ENCODE measurements around the gene STK17B. TPM values are rescaled to one million over a fixed set of nuclear protein-coding genes. Genes with fewer than 3 reads are reported as not detected.

Gene STK17B
- total and polyA plus RNA-seq, 2 of the 13 experiments (the other 11 are each of a cell fraction or from before 2014, with no cell fraction given) = 1.6 to 4.5 TPM

DNA sequence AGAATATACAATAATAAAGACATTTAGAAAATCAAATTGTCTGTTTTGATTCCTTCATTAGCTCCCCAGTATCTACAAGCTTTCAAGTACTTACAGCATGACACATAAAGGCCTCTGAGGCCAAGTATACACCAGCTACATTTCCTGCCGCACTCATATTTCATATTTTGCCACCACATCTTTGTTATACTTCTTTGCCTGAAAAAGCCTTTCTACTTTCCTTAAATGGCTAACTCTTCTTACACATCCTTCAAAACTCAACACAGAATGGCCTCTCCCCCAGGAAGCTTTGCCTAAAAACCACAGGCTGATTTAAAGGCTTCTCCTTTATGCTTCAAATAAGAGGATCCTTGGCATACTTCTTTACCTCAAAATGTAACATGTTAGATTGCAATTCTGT lies 4.5 kb downstream of the STK17B start:
- DNase-seq (ENCODE audit: low spot score) = no peak
- no peak overlapping the region for H3K9ac ChIP-seq (ENCODE audit: insufficient read depth, low read depth, low read length)
- no TSS peak for BruUV-seq (replicated peaks)
- H3K9me3 ChIP-seq (ENCODE audit: low read length) = no peaks in the 10 kb centered on the region
- ChIA-PET POLR2A (no interaction called here), CTCF (ENCODE audit: low intra/inter-chr PET ratio, low total read pairs) (no interaction called here)
- no peak overlapping the region for H2AFZ ChIP-seq (ENCODE audit: low read length)
- FAIRE-seq = no peak
- no peak overlapping the region for H3K4me2 ChIP-seq (ENCODE audit: low read depth, low read length)
- in situ Hi-C loops (cut with HindIII; ENCODE audit: extremely low pct_ligation_motif_present, low pct_unique_long_range_greater_than_20kb) (no loop called here), intact Hi-C loops (cut with micrococcal nuclease; ENCODE audit: unreplicated experiment) (no loop called here)
- H3K4me1 ChIP-seq (ENCODE audit: insufficient read depth, low read length) = peaks cover 12% of the 10 kb centered on the region
- no peaks in the 10 kb centered on the region for H3K79me2 ChIP-seq (ENCODE audit: insufficient read depth, low read length)
- 91% methylated on average over 1 of the region's 1 CpG for WGBS (ENCODE audit: low lambda C conversion rate)
- H3K4me3 ChIP-seq (replicated peaks in 1 of 3; ENCODE audit: insufficient read depth in 1 of 3, low read depth in 2 of 3, low read length in 3 of 3) = no peak overlapping the region
- ATAC-seq = no peak
- peaks cover under 1 to 2% of the 10 kb centered on the region in 2 experiments; a peak in 3 of 5 replicates for H3K27me3 ChIP-seq (ENCODE audit: control insufficient read depth in 1 of 2, insufficient read depth in 2 of 2, low read length in 2 of 2)
- no peak overlapping the region for H3K27ac ChIP-seq (ENCODE audit: extremely low read length, insufficient read depth, low read length)
- H3K36me3 ChIP-seq (replicated peaks in 1 of 2; ENCODE audit: control insufficient read depth in 1 of 2, insufficient read depth in 2 of 2, low read length in 2 of 2) = no peaks in the 10 kb centered on the region
- H4K20me1 ChIP-seq (ENCODE audit: insufficient read depth, low read length) = no peaks in the 10 kb centered on the region
- TF ChIP-seq NFATC3 (CRISPR knock-in tag; IDR thresholded peaks at IDR 0.05) (no peak), TP53 (CRISPR knock-in tag; conservative IDR thresholded peaks at IDR 0.05) (no peak), DPF2 (CRISPR knock-in tag; IDR thresholded peaks at IDR 0.05; ENCODE audit: borderline replicate concordance, low read depth) (no peak), ARHGAP35 (CRISPR knock-in tag; IDR thresholded peaks at IDR 0.05; ENCODE audit: borderline replicate concordance) (no peak), KDM2A (CRISPR knock-in tag; IDR thresholded peaks at IDR 0.05; ENCODE audit: borderline replicate concordance, low read depth) (no peak), NCOA5 (CRISPR knock-in tag; IDR thresholded peaks at IDR 0.05) (no peak), REL (CRISPR knock-in tag; conservative IDR thresholded peaks at IDR 0.05) (no peak), GABPA (IDR thresholded peaks at IDR 0.05; ENCODE audit: low read depth, low read length) (no peak), GABPA (CRISPR knock-in tag; IDR thresholded peaks at IDR 0.05; ENCODE audit: low read depth) (no peak), ZNF432 (CRISPR knock-in tag; IDR thresholded peaks at IDR 0.05; ENCODE audit: borderline replicate concordance) (no peak), FOSL2 (CRISPR knock-in tag; IDR thresholded peaks at IDR 0.05) (no peak), ZNF570 (CRISPR knock-in tag; IDR thresholded peaks at IDR 0.05; ENCODE audit: borderline replicate concordance) (no peak)
- TF ChIP-seq, protein P1, sequence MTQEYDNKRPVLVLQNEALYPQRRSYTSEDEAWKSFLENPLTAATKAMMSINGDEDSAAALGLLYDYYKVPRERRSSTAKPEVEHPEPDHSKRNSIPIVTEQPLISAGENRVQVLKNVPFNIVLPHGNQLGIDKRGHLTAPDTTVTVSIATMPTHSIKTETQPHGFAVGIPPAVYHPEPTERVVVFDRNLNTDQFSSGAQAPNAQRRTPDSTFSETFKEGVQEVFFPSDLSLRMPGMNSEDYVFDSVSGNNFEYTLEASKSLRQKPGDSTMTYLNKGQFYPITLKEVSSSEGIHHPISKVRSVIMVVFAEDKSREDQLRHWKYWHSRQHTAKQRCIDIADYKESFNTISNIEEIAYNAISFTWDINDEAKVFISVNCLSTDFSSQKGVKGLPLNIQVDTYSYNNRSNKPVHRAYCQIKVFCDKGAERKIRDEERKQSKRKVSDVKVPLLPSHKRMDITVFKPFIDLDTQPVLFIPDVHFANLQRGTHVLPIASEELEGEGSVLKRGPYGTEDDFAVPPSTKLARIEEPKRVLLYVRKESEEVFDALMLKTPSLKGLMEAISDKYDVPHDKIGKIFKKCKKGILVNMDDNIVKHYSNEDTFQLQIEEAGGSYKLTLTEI (CRISPR knock-in tag; conservative IDR thresholded peaks at IDR 0.05) = no peak
- TF ChIP-seq, protein P2, sequence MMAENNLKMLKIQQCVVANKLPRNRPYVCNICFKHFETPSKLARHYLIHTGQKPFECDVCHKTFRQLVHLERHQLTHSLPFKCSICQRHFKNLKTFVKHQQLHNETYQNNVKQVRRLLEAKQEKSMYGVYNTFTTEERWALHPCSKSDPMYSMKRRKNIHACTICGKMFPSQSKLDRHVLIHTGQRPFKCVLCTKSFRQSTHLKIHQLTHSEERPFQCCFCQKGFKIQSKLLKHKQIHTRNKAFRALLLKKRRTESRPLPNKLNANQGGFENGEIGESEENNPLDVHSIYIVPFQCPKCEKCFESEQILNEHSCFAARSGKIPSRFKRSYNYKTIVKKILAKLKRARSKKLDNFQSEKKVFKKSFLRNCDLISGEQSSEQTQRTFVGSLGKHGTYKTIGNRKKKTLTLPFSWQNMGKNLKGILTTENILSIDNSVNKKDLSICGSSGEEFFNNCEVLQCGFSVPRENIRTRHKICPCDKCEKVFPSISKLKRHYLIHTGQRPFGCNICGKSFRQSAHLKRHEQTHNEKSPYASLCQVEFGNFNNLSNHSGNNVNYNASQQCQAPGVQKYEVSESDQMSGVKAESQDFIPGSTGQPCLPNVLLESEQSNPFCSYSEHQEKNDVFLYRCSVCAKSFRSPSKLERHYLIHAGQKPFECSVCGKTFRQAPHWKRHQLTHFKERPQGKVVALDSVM (CRISPR knock-in tag; IDR thresholded peaks at IDR 0.05) = no peak
- TF ChIP-seq, protein P3, sequence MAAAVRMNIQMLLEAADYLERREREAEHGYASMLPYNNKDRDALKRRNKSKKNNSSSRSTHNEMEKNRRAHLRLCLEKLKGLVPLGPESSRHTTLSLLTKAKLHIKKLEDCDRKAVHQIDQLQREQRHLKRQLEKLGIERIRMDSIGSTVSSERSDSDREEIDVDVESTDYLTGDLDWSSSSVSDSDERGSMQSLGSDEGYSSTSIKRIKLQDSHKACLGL (CRISPR knock-in tag; IDR thresholded peaks at IDR 0.05) = no peak
- TF ChIP-seq, protein P4, sequence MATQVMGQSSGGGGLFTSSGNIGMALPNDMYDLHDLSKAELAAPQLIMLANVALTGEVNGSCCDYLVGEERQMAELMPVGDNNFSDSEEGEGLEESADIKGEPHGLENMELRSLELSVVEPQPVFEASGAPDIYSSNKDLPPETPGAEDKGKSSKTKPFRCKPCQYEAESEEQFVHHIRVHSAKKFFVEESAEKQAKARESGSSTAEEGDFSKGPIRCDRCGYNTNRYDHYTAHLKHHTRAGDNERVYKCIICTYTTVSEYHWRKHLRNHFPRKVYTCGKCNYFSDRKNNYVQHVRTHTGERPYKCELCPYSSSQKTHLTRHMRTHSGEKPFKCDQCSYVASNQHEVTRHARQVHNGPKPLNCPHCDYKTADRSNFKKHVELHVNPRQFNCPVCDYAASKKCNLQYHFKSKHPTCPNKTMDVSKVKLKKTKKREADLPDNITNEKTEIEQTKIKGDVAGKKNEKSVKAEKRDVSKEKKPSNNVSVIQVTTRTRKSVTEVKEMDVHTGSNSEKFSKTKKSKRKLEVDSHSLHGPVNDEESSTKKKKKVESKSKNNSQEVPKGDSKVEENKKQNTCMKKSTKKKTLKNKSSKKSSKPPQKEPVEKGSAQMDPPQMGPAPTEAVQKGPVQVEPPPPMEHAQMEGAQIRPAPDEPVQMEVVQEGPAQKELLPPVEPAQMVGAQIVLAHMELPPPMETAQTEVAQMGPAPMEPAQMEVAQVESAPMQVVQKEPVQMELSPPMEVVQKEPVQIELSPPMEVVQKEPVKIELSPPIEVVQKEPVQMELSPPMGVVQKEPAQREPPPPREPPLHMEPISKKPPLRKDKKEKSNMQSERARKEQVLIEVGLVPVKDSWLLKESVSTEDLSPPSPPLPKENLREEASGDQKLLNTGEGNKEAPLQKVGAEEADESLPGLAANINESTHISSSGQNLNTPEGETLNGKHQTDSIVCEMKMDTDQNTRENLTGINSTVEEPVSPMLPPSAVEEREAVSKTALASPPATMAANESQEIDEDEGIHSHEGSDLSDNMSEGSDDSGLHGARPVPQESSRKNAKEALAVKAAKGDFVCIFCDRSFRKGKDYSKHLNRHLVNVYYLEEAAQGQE (IDR thresholded peaks at IDR 0.05; ENCODE audit: borderline replicate concordance in 1 of 2, low read depth in 1 of 2, low read length in 2 of 2) = no peak
- TF ChIP-seq, protein P5, sequence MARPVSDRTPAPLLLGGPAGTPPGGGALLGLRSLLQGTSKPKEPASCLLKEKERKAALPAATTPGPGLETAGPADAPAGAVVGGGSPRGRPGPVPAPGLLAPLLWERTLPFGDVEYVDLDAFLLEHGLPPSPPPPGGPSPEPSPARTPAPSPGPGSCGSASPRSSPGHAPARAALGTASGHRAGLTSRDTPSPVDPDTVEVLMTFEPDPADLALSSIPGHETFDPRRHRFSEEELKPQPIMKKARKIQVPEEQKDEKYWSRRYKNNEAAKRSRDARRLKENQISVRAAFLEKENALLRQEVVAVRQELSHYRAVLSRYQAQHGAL (CRISPR knock-in tag; IDR thresholded peaks at IDR 0.05; ENCODE audit: not compliant biosample characterization) = no peak

Data from HepG2 (cell line).